ENCODE data around the gene SPPL2C.

SPPL2C gene

DNA sequence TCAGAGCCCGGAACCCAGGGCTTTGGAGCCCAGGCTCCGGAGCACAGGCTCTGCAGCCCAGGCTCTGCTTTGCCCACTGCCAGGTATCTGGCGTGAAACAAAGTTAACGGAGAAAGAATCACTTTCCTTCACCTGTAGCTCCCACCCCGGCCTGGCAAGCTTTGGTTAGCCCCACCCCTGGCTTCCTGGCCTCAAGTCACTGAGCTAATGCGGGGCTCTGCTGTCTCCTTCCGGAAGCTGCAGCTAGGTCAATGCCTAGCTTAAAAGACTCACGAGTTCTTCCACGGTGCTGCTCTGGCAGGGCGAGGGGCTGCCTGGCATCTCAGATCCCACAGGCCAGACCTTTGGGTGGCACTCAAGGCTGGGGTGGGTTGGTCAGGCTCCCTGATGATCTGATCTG lies 21.1 kb upstream of the SPPL2C start:
- H3K27ac ChIP-seq = no peak overlapping the region
- TF ChIP-seq CTCF (conservative IDR thresholded peaks at IDR 0.05) (no peak), ZFX (IDR thresholded peaks at IDR 0.05) (no peak)

DNA sequence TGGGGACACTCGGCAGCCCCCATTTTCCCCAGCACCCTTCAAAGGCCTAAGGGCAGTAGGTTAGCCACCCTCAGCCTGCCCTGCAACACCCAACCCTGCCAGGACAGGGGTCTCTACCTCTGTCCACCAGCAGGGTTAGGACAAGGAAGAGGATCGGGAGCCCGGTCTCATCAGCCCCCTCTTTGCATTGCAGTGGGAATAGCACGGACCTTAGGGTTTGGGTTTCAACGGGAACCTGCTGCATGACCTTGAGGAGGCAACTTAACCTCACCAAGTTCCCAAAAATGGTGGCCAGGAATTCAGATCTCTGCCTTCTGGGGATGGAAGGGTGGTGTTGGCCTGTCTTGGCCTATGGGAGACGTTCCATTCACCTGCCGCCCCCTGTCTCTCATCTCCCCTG lies 20.2 kb upstream of the SPPL2C start:
- H3K27ac ChIP-seq = no peak overlapping the region
- TF ChIP-seq ZFX (IDR thresholded peaks at IDR 0.05) (no peak), CTCF (conservative IDR thresholded peaks at IDR 0.05) (no peak)

DNA sequence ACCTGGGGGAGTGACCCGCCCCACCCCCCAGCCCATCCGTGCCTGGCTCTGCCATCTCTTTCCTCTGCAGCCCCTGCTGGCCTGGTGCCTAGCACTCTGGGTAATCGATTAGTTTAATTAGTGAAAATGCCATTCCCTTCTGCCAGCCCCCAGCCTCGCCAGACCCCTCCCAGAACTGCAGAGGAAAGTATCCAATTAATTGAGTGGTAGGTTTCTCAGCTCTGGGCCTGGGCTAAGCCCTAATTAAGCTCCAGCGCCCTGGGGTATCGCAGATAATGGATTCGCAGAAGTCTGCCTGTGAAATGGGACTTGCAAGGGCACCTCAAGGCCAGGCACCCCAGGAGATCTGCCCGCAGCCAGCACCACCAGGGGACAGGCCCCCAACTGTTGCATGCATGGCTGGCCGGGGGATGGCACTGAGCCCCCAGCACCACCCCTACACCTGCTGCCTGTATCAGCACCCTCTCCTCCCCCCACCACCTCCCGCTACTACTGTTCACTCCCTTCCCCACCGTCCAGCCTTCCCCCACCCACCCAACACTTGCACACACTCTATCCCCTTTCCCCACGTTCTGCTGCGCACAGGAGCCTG lies 19.7 kb upstream of the SPPL2C start:
- TF ChIP-seq ZFX (IDR thresholded peaks at IDR 0.05) = no peak
- TF ChIP-seq CTCF (conservative IDR thresholded peaks at IDR 0.05) = no peak
- H3K27ac ChIP-seq = no peak overlapping the region

DNA sequence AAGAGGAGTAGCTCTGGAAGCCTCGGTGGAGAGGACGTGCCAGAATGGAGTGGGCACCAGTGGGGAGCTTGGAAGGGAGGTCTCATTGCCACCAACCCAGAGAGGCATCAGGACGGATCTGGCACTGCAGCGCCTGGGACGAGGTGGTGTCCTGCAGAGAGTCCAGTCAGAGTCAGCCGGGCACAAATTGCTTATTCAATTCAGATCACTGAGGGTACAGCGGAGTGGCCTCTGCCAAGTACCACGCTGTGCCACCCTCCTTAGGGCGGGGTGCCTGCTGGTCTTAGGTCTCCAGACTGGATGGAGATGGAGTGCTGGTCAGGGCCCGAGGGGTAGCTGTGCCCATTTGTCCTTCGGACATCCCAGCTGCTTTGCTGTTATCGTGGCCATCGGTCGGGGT lies 18.9 kb upstream of the SPPL2C start:
- TF ChIP-seq CTCF (conservative IDR thresholded peaks at IDR 0.05) = no peak
- TF ChIP-seq ZFX (IDR thresholded peaks at IDR 0.05) = no peak
- no peak overlapping the region for H3K27ac ChIP-seq

DNA sequence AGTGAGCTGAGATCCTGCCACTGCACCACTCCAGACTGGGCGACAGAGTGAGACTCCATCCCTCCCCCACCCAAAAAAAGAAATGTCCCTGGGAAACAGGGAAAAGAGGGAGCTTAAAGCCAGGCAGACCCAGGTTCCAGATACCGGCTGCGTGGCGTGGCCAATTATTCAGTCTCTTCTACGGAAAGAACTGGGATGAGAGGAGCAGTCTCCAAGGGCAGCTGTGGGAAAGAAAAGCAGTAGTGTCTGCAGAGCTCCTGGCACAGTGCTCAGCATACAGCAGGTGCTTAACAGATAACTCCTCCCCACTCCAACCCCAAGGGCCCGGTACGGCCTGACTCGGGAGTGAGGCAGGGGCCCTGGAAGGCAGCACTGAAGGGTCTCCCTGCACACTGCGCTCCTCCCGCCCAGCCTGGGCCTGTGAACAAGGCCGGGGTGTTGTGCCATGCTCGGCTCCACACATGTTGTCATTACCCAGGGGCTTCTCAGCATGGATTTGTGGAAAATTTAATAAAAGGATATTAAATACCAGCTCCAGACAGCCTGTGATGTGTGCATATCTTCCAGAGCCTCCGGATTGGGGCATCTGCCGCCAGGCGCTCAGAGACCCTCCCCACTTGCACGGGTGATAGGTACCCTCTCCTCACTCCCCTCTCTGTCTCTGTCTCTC lies 17.6 kb upstream of the SPPL2C start:
- no peak for TF ChIP-seq ZFX (IDR thresholded peaks at IDR 0.05)
- no peak for TF ChIP-seq CTCF (conservative IDR thresholded peaks at IDR 0.05)
- H3K27ac ChIP-seq = no peak overlapping the region

- TF ChIP-seq ZFX (IDR thresholded peaks at IDR 0.05) = no peak
- no peak for TF ChIP-seq CTCF (conservative IDR thresholded peaks at IDR 0.05)
- H3K27ac ChIP-seq = no peak overlapping the region
These were observed 16.5 kb upstream of the SPPL2C start for GRCh38 chr17:45828171-45828570.

DNA sequence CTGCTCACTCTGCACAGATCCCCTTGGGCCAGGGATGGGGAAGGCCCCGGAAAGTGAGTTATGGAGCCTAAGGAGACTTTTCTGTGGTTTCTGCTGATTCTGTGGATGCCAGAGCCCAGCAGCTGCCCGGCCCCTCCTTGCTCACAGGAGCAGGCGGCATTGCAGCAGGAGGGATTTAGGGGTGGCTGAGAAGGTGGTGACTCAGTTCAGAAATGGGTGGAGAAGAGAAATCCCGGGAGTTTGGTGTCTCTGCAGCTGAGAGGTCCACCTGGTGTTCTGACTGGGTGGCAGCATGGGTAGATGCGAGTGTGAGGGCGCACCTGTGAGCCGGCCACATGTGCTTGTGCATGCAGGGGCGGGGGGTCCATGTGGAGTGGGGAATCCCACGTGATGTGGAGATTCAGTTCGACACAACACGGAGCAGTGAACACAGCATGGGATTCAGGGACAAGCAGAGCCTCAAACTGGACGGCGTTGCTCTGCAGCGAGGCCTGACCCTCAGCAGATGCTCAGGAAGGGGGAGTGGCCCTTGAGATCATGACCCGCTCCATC lies 16.0 kb upstream of the SPPL2C start:
- no peak overlapping the region for H3K27ac ChIP-seq

More for the DNA sequence above, 16.0 kb upstream of the SPPL2C start:
- TF ChIP-seq CTCF (conservative IDR thresholded peaks at IDR 0.05) (no peak), ZFX (IDR thresholded peaks at IDR 0.05) (no peak)
